AG04450 (cell line): Measurements from ENCODE around the gene FARS2. TPM values are rescaled to one million over a fixed set of nuclear protein-coding genes. Genes with fewer than 3 reads are reported as not detected.

Source experiments
- CTCF ChIA-PET: fragments of 300-600, 350-600 bp; formaldehyde crosslinking; extraction: SDS; loops from one replicate; lab custom pipeline; 2022; ENCODE audit warnings: antibody characterized with exemption, inconsistent platforms; lab: Charles Lee
- POLR2A ChIA-PET: fragments of 350-600 bp; formaldehyde crosslinking; extraction: SDS; loops from one replicate; lab custom pipeline; 2021; ENCODE audit warnings: antibody characterized with exemption, inconsistent platforms; lab: Yijun Ruan, JAX
- DNase-seq: peaks from one replicate; pipeline ENCODE4 v3.0.0-alpha.2; 2011; ENCODE audit warnings: low read depth, low spot score
- H3K27ac ChIP-seq: one replicate; pipeline ENCODE4 v1.5.1; 2012; ENCODE audit warnings: low read depth, low read length, control low read depth
- H3K27me3 ChIP-seq: one replicate; pipeline ENCODE4 v1.6.0; 2012; ENCODE audit warnings: low read length; ENCODE audit not compliant: control insufficient read depth, insufficient read depth
- H3K4me3 ChIP-seq: 2 replicates; pipeline ENCODE4 v1.5.1; 2011; ENCODE audit warnings: mild to moderate bottlenecking, low read depth, low read length, control low read depth
- H3K9me3 ChIP-seq: 2 replicates; pipeline ENCODE4 v1.5.1; 2012; ENCODE audit warnings: low read length; ENCODE audit not compliant: control insufficient read depth, insufficient read depth
- CTCF ChIP-seq: IDR thresholded peaks from 2 replicates; pipeline ENCODE4 v1.5.1; 2011; ENCODE audit warnings: low read depth, low read length, control low read depth, inconsistent platforms
- polyA plus RNA-seq: library from polyadenylated mRNA; depleted of rRNA; stranded (reverse); fragments of >200 nt; gene quantifications from 2 replicates; pipeline ENCODE4 v1.2.3, GENCODE V29; 2011

The FARS2 gene
- polyA plus RNA-seq, 1 experiment: 14.0 TPM

- DNase-seq: no peak
- Histone ChIP-seq H3K4me3 (no peak overlapping the region), H3K27me3 (no peaks in the 10 kb centered on the region), H3K9me3 (no peaks in the 10 kb centered on the region), H3K27ac (no peak overlapping the region)
- ChIA-PET CTCF (no interaction called here), POLR2A (no interaction called here)
- TF ChIP-seq CTCF: no peak
Measured at GRCh38 chr6:5677219-5678000, 416.1 kb downstream of the FARS2 start.

GRCh38 chr6:5679270-5679669 is 418.0 kb downstream of the FARS2 start:
- DNase-seq: no peak
- POLR2A ChIA-PET: interaction anchor here (0.6 kb wide), 1 partner anchor 20 kb away, joined by 3 read pairs; no protein-coding TSS in a partner anchor
- no peaks in the 10 kb centered on the region for H3K9me3 ChIP-seq
- H3K4me3 ChIP-seq: no peak overlapping the region
- no peaks in the 10 kb centered on the region for H3K27me3 ChIP-seq
- CTCF ChIA-PET: no interaction called here
- no peak for TF ChIP-seq CTCF
- no peak overlapping the region for H3K27ac ChIP-seq

- ChIA-PET POLR2A (interaction anchor here (0.6 kb wide), 1 partner anchor 19 kb away, joined by 3 read pairs; no protein-coding TSS in a partner anchor), CTCF (interaction anchor here (0.7 kb wide), 1 partner anchor 208 kb away, joined by 3 read pairs; no protein-coding TSS in a partner anchor)
- no peak overlapping the region for H3K4me3 ChIP-seq
- no peak overlapping the region for H3K27ac ChIP-seq
- H3K9me3 ChIP-seq: no peaks in the 10 kb centered on the region
- H3K27me3 ChIP-seq: no peaks in the 10 kb centered on the region
- no peak for DNase-seq
- TF ChIP-seq CTCF: no peak
Measured at GRCh38 chr6:5679691-5680090, 418.4 kb downstream of the FARS2 start.

- CTCF ChIA-PET: interaction anchor here (0.7 kb wide), 1 partner anchor 209 kb away, joined by 3 read pairs; no protein-coding TSS in a partner anchor
- no peak for DNase-seq
Measured at GRCh38 chr6:5680095-5680494, 418.8 kb downstream of the FARS2 start.

More at GRCh38 chr6:5680095-5680494, 418.8 kb downstream of the FARS2 start:
- POLR2A ChIA-PET: interaction anchor here (0.6 kb wide), 1 partner anchor 19 kb away, joined by 3 read pairs; no protein-coding TSS in a partner anchor
- no peak overlapping the region for H3K27ac ChIP-seq
- no peak overlapping the region for H3K4me3 ChIP-seq
- no peak for TF ChIP-seq CTCF
- no peaks in the 10 kb centered on the region for H3K9me3 ChIP-seq
- no peaks in the 10 kb centered on the region for H3K27me3 ChIP-seq
